Measurements from ENCODE around the gene ZCCHC24. TPM values are rescaled to one million over a fixed set of nuclear protein-coding genes. Genes with fewer than 3 reads are reported as not detected.
"Not testable (repeated sequence)": the region's sequence is repeated elsewhere in the genome, so short reads cannot be mapped to it uniquely, and the experiment has no call there.

The ZCCHC24 gene
- total and polyA plus RNA-seq, 4 donors: 7.8 to 23.9 (median 14.8) TPM

- H3K9ac ChIP-seq (ENCODE audit: low read depth in 1 of 2, low read length in 2 of 2): no peak overlapping the region
- H3K4me3 ChIP-seq (ENCODE audit: low read depth in 1 of 3, low read length in 3 of 3): no peak overlapping the region
- peaks cover 9 to 29% (median 21%) of the 10 kb centered on the region in 4 donors for H3K4me1 ChIP-seq (ENCODE audit: control insufficient read depth in 4 of 4, insufficient read depth in 4 of 4, low read length in 3 of 4)
- no peak for DNase-seq (ENCODE audit: low spot score)
- TF ChIP-seq CTCF (IDR thresholded peaks at IDR 0.05; ENCODE audit: low read depth, low read length, missing input control): no peak
- no peak for TF ChIP-seq NR2F2 (IDR thresholded peaks at IDR 0.05)
- no peak for TF ChIP-seq TAF1 (conservative IDR thresholded peaks at IDR 0.05)
- no peak for TF ChIP-seq REST (IDR thresholded peaks at IDR 0.05)
- TF ChIP-seq ATF3 (IDR thresholded peaks at IDR 0.05): no peak
- no peak for TF ChIP-seq FOXA2 (IDR thresholded peaks at IDR 0.05)
- no peaks in the 10 kb centered on the region for H3K36me3 ChIP-seq (ENCODE audit: control insufficient read depth in 4 of 4, insufficient read depth in 3 of 4, low read depth in 1 of 4, low read length in 3 of 4)
- no peak overlapping the region for H3K27ac ChIP-seq (ENCODE audit: low read depth in 1 of 2, low read length in 2 of 2)
- 94% methylated on average over 2 of the region's 2 CpGs for WGBS
- no peaks in the 10 kb centered on the region for H3K27me3 ChIP-seq (ENCODE audit: control insufficient read depth in 4 of 4, insufficient read depth in 4 of 4, low read length in 3 of 4)
- H3K9me3 ChIP-seq (ENCODE audit: control insufficient read depth in 4 of 4, low read length in 3 of 4): no peaks in the 10 kb centered on the region
Observed at GRCh38 chr10:79333513-79333912, 111.9 kb downstream of the ZCCHC24 start.

- not testable (repeated sequence) for H3K36me3 ChIP-seq (ENCODE audit: control insufficient read depth in 4 of 4, insufficient read depth in 3 of 4, low read depth in 1 of 4, low read length in 3 of 4); DNase-seq (ENCODE audit: low spot score); H3K27me3 ChIP-seq (ENCODE audit: control insufficient read depth in 4 of 4, insufficient read depth in 4 of 4, low read length in 3 of 4); H3K4me3 ChIP-seq (ENCODE audit: low read depth in 1 of 3, low read length in 3 of 3); H3K9ac ChIP-seq (ENCODE audit: low read depth in 1 of 2, low read length in 2 of 2); H3K9me3 ChIP-seq (ENCODE audit: control insufficient read depth in 4 of 4, low read length in 3 of 4); H3K27ac ChIP-seq (ENCODE audit: low read depth in 1 of 2, low read length in 2 of 2)
- WGBS: 98% methylated on average over 2 of the region's 10 CpGs
- H3K4me1 ChIP-seq (ENCODE audit: control insufficient read depth in 4 of 4, insufficient read depth in 4 of 4, low read length in 3 of 4): peaks cover 9 to 28% (median 21%) of the 10 kb centered on the region in 4 donors
Observed at GRCh38 chr10:79332610-79333315, 112.7 kb downstream of the ZCCHC24 start.

Other genes with a start within 250 kb of the ZCCHC24 start
- 10 to 100 TPM; 22.2 to 84.3 TPM for gene PPIF, start 98.2 kb downstream of the ZCCHC24 start, total RNA-seq
- gene PPIF, start 98.2 kb downstream of the ZCCHC24 start, polyA plus RNA-seq: 10 to 100 TPM; 51.4 to 68.6 TPM
- under 1 TPM; 0.05 to 0.08 TPM for gene EIF5AL1, start 66.9 kb upstream of the ZCCHC24 start, total RNA-seq
- gene EIF5AL1, start 66.9 kb upstream of the ZCCHC24 start, polyA plus RNA-seq: 1 to 10 TPM in 1 of 2 donors, under 1 TPM in 1; 0.96 to 2.1 TPM
- gene SFTPA2, start 114.8 kb upstream of the ZCCHC24 start, total RNA-seq: under 1 TPM in 1 of 2 donors, not detected in 1; 0.17 TPM
- not detected for gene SFTPA2, start 114.8 kb upstream of the ZCCHC24 start, polyA plus RNA-seq
- not detected for gene SFTPA1, start 165.3 kb upstream of the ZCCHC24 start, total RNA-seq
- not detected for gene SFTPA1, start 165.3 kb upstream of the ZCCHC24 start, polyA plus RNA-seq

Data from liver (tissue), 9 donors.